Measurements from ENCODE around the gene ZNF593OS.

Gene ZNF593OS

GRCh38 chr1:26171084-26172072 lies at the start of gene ZNF593OS:
Gene ZNF593OS (minus strand): TSS chr1:26171832. CDS start chr1:26171661, 171 bp downstream.
- no peak for DNase-seq

- DNase-seq, result no peak
These were observed 49.5 kb upstream of the ZNF593OS start for GRCh38 chr1:26221094-26221493.

DNA sequence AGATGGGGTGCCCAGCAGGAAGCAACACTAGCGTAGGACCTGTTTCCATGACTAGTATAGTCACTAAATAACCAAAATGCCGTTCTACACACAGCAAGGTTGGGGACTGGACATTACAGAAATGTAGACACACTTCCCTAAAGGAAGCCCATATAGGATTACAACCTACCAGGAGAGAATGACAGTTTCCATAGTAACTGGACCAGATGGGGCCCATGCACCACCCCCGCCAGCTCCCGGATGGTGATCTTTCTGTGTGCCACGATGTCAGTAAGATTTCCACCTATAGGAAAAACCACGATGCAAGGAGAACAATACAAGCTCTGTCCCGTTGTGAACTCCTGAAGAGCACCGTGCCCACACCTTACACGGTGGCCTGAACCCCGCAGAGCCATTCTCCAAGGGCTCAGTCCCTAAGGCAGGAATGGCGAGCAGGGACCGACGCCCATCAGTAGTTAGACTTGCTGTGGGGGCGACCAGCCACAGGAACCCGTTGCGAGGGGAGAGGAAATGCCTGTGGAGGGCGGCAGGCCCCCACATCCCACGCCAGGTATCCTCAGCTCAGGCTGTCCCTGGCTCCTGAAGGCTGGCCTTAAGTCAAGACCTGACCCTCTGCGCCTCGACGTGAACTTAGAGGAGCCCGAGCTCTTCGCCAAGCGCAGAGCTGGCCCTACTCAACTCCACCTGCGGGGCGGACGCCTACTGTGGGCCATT lies 48.7 kb upstream of the ZNF593OS start:
- DNase-seq, result no peak

GRCh38 chr1:26218906-26219494 lies 47.4 kb upstream of the ZNF593OS start:
- no peak for DNase-seq

DNA sequence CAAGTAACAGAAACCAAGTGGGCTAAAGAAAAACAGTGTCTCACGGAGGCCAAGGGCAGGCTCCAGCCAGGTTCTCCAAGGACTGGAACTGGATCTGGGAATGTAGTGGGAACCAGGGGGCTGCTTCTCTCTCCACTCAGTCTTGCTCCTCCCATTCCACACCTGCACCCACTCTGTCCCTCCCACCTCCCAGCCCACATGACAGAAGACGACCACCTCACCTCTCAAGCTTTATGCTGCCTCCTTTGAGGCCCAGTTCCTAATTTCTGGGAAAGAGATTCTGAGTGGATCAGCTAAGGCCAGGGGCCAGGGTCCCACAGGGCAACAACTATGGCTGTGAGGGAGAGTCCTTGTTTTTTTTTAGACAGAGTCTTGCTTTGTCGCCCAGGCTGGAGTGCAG lies 43.6 kb upstream of the ZNF593OS start:
- no peak for DNase-seq

DNA sequence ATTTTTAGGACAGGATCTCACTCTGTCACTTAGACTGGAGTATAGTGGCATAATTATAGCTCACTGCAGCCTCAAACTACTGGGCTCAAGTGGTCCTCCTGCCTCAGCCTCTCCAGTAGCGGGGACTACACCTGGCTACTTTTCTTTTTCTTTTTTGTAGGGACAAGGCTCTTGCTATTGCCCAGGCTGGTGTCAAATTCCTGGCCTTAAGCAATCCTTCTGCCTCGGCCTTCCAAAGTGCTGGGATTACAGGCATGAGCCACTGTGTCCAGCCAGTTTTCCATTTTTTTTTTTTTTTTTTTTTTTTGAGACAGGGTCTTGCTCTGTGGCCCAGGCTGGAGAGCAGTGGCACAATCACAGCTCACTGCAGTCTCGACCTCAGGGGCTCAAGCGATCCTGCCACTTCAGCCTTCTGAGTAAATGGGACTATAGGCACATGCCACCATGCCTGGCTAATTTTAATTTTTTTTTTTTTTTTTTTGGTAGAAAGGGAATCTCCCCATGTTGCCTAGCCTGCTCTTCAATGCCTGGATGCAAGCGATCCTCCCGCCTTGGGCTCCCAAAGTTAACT lies 41.8 kb upstream of the ZNF593OS start:
- DNase-seq, result no peak

DNA sequence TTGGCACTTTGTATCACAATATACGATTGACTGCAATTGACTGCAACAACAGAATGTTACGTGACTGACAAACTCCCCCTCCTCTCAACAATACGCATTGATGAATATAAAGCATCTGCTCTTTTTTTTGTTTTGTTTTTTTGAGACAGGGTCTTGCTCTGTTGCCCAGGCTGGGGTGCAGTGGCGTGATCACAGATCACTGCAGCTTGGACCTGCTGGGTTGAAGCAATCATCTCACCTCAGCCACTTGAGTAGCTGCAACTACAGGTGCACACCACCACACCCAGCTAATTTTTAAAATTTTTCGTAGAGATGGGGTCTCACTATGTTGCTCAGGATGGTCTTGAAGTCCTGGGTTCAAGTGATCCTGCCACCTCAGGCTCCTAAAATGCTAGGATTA lies 41.1 kb upstream of the ZNF593OS start:
- DNase-seq, result no peak

GRCh38 chr1:26210147-26210870 lies 38.7 kb upstream of the ZNF593OS start:
- no peak for DNase-seq

DNA sequence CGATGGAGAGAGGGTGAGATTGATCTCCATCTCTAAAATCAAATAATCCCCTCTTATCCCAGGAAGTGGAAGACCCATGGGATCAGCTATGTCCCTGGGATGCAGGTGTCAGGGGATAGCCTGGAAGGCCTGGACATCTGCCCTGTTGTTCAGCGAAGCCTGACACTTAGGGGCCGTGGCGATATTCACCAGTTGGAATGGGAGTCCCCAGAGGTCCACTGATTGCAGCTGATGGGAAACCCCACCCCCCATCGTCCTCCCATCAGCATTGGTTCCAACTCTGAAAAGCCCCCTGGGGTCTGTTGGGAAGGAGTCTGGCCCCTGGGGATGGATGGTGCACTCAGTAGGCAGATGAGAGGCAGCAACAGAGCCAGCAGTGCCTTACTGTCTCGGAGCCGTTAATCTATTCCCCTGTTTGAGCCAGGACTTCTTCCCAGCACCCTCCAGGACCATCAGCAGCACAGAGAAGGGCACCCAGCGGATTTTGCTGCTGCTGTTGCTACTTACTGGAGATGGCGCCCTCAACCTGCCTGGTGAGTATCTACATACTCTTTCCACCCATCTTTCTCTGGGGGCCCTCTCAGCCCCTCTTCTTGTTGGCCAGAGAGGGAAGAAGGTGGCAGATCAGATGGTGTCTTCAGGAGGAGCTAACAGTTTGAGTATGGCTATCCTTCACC lies 32.1 kb upstream of the ZNF593OS start:
- DNase-seq, result no peak

- no peak for DNase-seq
These were observed 28.8 kb upstream of the ZNF593OS start for GRCh38 chr1:26200413-26200812.

DNA sequence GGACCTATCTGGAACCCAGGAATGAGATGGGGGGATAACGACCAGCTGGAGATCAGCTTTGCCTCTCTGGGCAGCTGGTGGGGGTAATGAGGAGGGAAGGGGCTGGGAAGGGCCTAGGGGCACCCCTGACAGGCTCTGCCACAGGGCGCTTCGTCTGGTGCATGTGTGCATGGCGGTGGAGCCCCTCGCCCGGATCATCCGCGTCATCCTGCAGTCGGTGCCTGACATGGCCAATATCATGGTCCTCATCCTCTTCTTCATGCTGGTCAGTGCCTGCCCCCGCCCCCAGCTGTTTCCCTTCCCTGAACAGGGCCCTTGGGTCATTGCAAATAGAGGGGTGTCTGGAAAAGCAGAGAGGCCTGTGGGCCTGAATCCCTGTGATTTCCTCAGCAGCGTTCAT lies 26.2 kb upstream of the ZNF593OS start:
- no peak for DNase-seq

- no peak for DNase-seq
These were observed 25.7 kb upstream of the ZNF593OS start for GRCh38 chr1:26197301-26197700.

DNA sequence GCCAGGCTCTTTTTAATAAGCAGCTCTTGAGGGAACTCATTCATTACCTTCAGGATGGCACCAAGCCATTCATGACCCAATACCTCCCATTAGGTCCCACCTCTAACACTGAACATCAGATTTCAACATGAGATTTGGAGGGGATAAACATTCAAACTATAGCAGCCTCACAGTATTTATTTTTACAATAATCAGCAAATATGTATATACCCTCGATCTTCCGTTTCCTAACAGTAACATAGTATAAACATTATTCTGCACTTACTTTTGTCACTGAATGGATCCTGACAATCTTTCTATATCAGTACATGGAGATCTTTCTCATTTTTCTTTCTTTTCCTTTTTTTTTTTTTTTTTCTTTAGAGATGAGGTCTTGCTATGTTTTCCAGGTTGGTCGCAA lies 24.2 kb upstream of the ZNF593OS start:
- DNase-seq, result no peak

GRCh38 chr1:26191739-26192138 lies 20.1 kb upstream of the ZNF593OS start:
- DNase-seq, result no peak

GRCh38 chr1:26190373-26190987 lies 18.8 kb upstream of the ZNF593OS start, which contains the start of gene CATSPER4:
Gene CATSPER4 (plus strand): TSS chr1:26190602. CDS start chr1:26190628, 26 bp downstream.
- no peak for DNase-seq

GRCh38 chr1:26189751-26190275 lies 18.2 kb upstream of the ZNF593OS start:
- no peak for DNase-seq

DNA sequence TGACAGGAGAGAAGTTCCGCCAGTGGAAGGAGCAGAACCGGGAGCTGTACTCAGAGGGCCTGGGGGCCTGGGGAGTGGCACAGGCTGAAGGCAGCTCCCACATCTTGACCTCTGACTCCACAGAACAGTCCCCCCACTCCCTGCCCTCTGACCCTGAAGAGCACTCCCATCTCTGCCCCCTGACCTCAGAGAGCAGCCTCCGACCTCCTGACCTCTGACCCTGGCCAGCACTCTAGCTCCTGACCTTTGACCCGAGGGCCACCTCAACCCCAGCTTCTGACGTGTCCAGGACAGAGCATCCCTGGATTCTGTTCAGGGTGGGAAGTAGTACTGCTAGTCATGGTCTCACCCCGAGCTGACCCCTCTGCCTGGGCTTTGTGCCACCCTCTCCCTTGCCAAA lies 17.7 kb upstream of the ZNF593OS start:
- no peak for DNase-seq

- DNase-seq, result no peak
These were observed 16.8 kb upstream of the ZNF593OS start for GRCh38 chr1:26188477-26188876.

- no peak for DNase-seq
These were observed 16.2 kb upstream of the ZNF593OS start for GRCh38 chr1:26187882-26188281.

- DNase-seq, result no peak
These were observed 13.3 kb upstream of the ZNF593OS start for GRCh38 chr1:26184883-26185282.

DNA sequence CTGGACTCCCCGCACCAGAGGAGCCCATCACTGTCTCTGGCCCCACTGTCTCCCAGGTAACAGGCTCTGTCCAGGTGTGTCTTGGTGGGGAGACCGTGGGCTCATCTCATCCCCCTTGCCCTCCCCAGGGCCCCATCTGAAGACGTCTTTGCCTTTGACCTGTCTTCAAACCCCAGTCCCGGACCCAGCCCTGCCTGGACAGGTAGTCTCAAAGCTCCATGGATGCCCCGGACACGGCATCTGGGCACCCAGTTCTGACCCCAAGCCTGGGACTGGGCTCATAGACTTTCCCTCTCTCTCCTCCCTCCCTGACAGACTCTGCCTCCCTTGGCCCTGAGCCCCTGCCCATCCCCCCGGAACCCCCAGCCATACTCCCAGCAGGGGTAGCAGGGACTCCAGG lies 12.5 kb upstream of the ZNF593OS start:
- DNase-seq, result no peak

Data from activated T-cell treated with anti-CD3 and anti-CD28 coated beads, Interleukin-2, amount 50 U/mL, for 48 hours (primary cell).